SK-N-SH treated with all-trans-retinoic acid at 6 μM for 48 hours (cell line): Measurements from ENCODE around the gene FAM81B.
A peak's percentile ranks its signal among the peaks of the same experiment; 100 is the strongest.

Experiments used
- ATAC-seq: fragments of 200-7000 bp; cut with Tn5 transposase; 3 replicates; pipeline ENCODE4 v1.9.1; 2020; ENCODE audit warnings: mild to moderate bottlenecking, moderate library complexity
- BACH2 ChIP-seq: fragments of 250-450 bp; sonication (Bioruptor Pico); IDR thresholded peaks from 2 replicates; pipeline ENCODE4 v1.9.0; 2021; ENCODE audit warnings: mild to moderate bottlenecking, borderline replicate concordance
- CREB5 ChIP-seq: fragments of 250-450 bp; sonication (Bioruptor Pico); IDR thresholded peaks from 2 replicates; pipeline ENCODE4 v1.5.1; 2020; ENCODE audit warnings: low read depth, mild to moderate bottlenecking, moderate library complexity
- CSDC2 ChIP-seq: fragments of 250-450 bp; sonication (Bioruptor Pico); IDR thresholded peaks from 2 replicates; pipeline ENCODE4 v1.5.0; 2020; ENCODE audit warnings: mild to moderate bottlenecking, moderate library complexity
- CSRNP3 ChIP-seq: fragments of 250-450 bp; sonication (Bioruptor Pico); IDR thresholded peaks from 2 replicates; pipeline ENCODE4 v1.5.1; 2021; ENCODE audit warnings: mild to moderate bottlenecking, moderate library complexity
- GLIS3 ChIP-seq: fragments of 250-450 bp; sonication (Bioruptor Pico); IDR thresholded peaks from 2 replicates; pipeline ENCODE4 v1.5.0; 2020; ENCODE audit warnings: mild to moderate bottlenecking, moderate library complexity
- ISL1 ChIP-seq: fragments of 250-450 bp; sonication (Bioruptor Pico); IDR thresholded peaks from 2 replicates; pipeline ENCODE4 v2.1.2; 2022; ENCODE audit warnings: mild to moderate bottlenecking, moderate library complexity
- OSR1 ChIP-seq: fragments of 250-450 bp; sonication (Bioruptor Pico); IDR thresholded peaks from 2 replicates; pipeline ENCODE4 v1.8.0; 2022; ENCODE audit warnings: moderate library complexity, mild to moderate bottlenecking, inconsistent platforms
- PATZ1 ChIP-seq: fragments of 250-450 bp; sonication (Bioruptor Pico); IDR thresholded peaks from 2 replicates; pipeline ENCODE4 v1.8.0; 2020; ENCODE audit warnings: mild to moderate bottlenecking, moderate library complexity, borderline replicate concordance
- POU6F1 ChIP-seq: fragments of 250-450 bp; sonication (Bioruptor Pico); IDR thresholded peaks from 2 replicates; pipeline ENCODE4 v1.8.0; 2021; ENCODE audit warnings: low read depth, mild to moderate bottlenecking, moderate library complexity, borderline replicate concordance
- PPARA ChIP-seq: fragments of 250-450 bp; sonication (Bioruptor Pico); IDR thresholded peaks from 2 replicates; pipeline ENCODE4 v1.5.0; 2020; ENCODE audit warnings: mild to moderate bottlenecking, borderline replicate concordance
- SNAI2 ChIP-seq: fragments of 250-450 bp; sonication (Bioruptor Pico); IDR thresholded peaks from 2 replicates; pipeline ENCODE4 v1.5.0; 2020; ENCODE audit warnings: mild to moderate bottlenecking, moderate library complexity
- TCF4 ChIP-seq: fragments of 250-450 bp; sonication (Bioruptor Pico); IDR thresholded peaks from 2 replicates; pipeline ENCODE4 v1.8.0; 2021; ENCODE audit warnings: mild to moderate bottlenecking, moderate library complexity, borderline replicate concordance
- TOX ChIP-seq: fragments of 250-450 bp; sonication (Bioruptor Pico); IDR thresholded peaks from 2 replicates; pipeline ENCODE4 v1.8.0; 2021; ENCODE audit warnings: mild to moderate bottlenecking, moderate library complexity, borderline replicate concordance
- TSHZ2 ChIP-seq: fragments of 250-450 bp; sonication (Bioruptor Pico); IDR thresholded peaks from 2 replicates; pipeline ENCODE4 v1.5.0; 2020; ENCODE audit warnings: mild to moderate bottlenecking, moderate library complexity
- ZFP30 ChIP-seq: fragments of 450-650 bp; formaldehyde crosslinking; IDR thresholded peaks from 2 replicates; pipeline ENCODE4 v1.5.0; 2022; ENCODE audit warnings: mild to moderate bottlenecking, moderate library complexity
- ZNF565 ChIP-seq: fragments of 450-650 bp; formaldehyde crosslinking; conservative IDR thresholded peaks from 2 replicates; pipeline ENCODE4 v1.5.0; 2020; ENCODE audit warnings: low read depth, mild to moderate bottlenecking, moderate library complexity
- ZNF70 ChIP-seq: fragments of 450-650 bp; formaldehyde crosslinking; IDR thresholded peaks from 2 replicates; pipeline ENCODE4 v1.5.0; 2020; ENCODE audit warnings: mild to moderate bottlenecking, moderate library complexity

FAM81B gene

GRCh38 chr5:95417971-95418370 lies 26.8 kb downstream of the FAM81B start:
- peak; percentile 59 for ATAC-seq

GRCh38 chr5:95422838-95423237 lies 31.7 kb downstream of the FAM81B start:
- ATAC-seq, result peak; percentile 54; the same call in 1 of the 3 replicates

More at GRCh38 chr5:95417971-95418370, 26.8 kb downstream of the FAM81B start:
- TF ChIP-seq SNAI2 (CRISPR knock-in tag) (no peak), CSDC2 (CRISPR knock-in tag) (no peak), ZFP30 (no peak), ZNF70 (no peak), PPARA (no peak), ISL1 (CRISPR knock-in tag) (no peak), TCF4 (no peak), ZNF565 (CRISPR knock-in tag) (no peak), CREB5 (CRISPR knock-in tag) (no peak), OSR1 (CRISPR knock-in tag) (no peak), PATZ1 (CRISPR knock-in tag) (no peak)

More at GRCh38 chr5:95422838-95423237, 31.7 kb downstream of the FAM81B start:
- TF ChIP-seq POU6F1 (no peak), BACH2 (CRISPR knock-in tag) (no peak), TSHZ2 (CRISPR knock-in tag) (no peak), CSRNP3 (CRISPR knock-in tag) (no peak), GLIS3 (CRISPR knock-in tag) (no peak), TOX (CRISPR knock-in tag) (no peak)
